HG03175 (cell line): Measurements from ENCODE around the gene ARID4B.
A peak's percentile ranks its signal among the peaks of the same experiment; 100 is the strongest.

Source experiments
- ATAC-seq: cut with Tn5 transposase; IDR thresholded peaks from one replicate; pipeline ENCODE4 v1.9.1; 2021; ENCODE audit warnings: mild to moderate bottlenecking, moderate library complexity; ENCODE audit not compliant: unreplicated experiment

Gene ARID4B

GRCh38 chr1:235131961-235132360, 196.0 kb downstream of the ARID4B start:
- no peak for ATAC-seq

- ATAC-seq: no peak
These were observed 197.2 kb downstream of the ARID4B start for GRCh38 chr1:235130766-235131270.

- no peak for ATAC-seq
These were observed 198.0 kb downstream of the ARID4B start for GRCh38 chr1:235129774-235130570.

GRCh38 chr1:235128456-235129328, 199.3 kb downstream of the ARID4B start, which contains the start of gene TOMM20:
TSS of gene TOMM20 (minus strand) at chr1:235128837. CDS start at chr1:235128715, 122 bp downstream.
- ATAC-seq: peak; percentile 95

- ATAC-seq: no peak
These were observed 200.1 kb downstream of the ARID4B start for GRCh38 chr1:235127732-235128455.

GRCh38 chr1:235127203-235127602, 200.8 kb downstream of the ARID4B start:
- no peak for ATAC-seq

- ATAC-seq: no peak
These were observed 203.3 kb downstream of the ARID4B start for GRCh38 chr1:235124665-235125064.

- ATAC-seq: no peak
These were observed 203.9 kb downstream of the ARID4B start for GRCh38 chr1:235124111-235124510.

- no peak for ATAC-seq
These were observed 205.6 kb downstream of the ARID4B start for GRCh38 chr1:235122348-235122747.
